HL-60 (cell line): ENCODE measurements around the gene CTNNA2.

Experiments used
- CTCF ChIP-seq: IDR thresholded peaks from one replicate; pipeline ENCODE4 v1.5.1; 2011; ENCODE audit warnings: low read length, control low read depth, inconsistent platforms; ENCODE audit not compliant: insufficient read depth
- POLR2AphosphoS5 ChIP-seq: IDR thresholded peaks from 2 replicates; pipeline ENCODE4 v1.6.1; 2012; ENCODE audit warnings: low read depth

GRCh38 chr2:80164375-80164774 lies 651.5 kb downstream of the CTNNA2 start:
- TF ChIP-seq CTCF (no peak), POLR2AphosphoS5 (no peak)
